Stimulated activated naive CD4-positive, alpha-beta T cell treated with Interleukin-2 at 50 U/mL for 16 hours (primary cell): ENCODE measurements around the gene CIZ1.

Source experiments
- DNase-seq: peaks from one replicate; lab custom pipeline; 2025; lab: John Stamatoyannopoulos, UW

CIZ1 gene

GRCh38 chr9:128124873-128125579 is 66.3 kb downstream of the CIZ1 start:
- no peak for DNase-seq

GRCh38 chr9:128124451-128124850 is 66.9 kb downstream of the CIZ1 start:
- no peak for DNase-seq

GRCh38 chr9:128123451-128124080 is 67.8 kb downstream of the CIZ1 start:
- no peak for DNase-seq

GRCh38 chr9:128122809-128123175 is 68.6 kb downstream of the CIZ1 start:
- no peak for DNase-seq

- no peak for DNase-seq
Measured at GRCh38 chr9:128121924-128122808, 69.2 kb downstream of the CIZ1 start.

GRCh38 chr9:128121466-128121810 is 69.9 kb downstream of the CIZ1 start:
- no peak for DNase-seq

DNA sequence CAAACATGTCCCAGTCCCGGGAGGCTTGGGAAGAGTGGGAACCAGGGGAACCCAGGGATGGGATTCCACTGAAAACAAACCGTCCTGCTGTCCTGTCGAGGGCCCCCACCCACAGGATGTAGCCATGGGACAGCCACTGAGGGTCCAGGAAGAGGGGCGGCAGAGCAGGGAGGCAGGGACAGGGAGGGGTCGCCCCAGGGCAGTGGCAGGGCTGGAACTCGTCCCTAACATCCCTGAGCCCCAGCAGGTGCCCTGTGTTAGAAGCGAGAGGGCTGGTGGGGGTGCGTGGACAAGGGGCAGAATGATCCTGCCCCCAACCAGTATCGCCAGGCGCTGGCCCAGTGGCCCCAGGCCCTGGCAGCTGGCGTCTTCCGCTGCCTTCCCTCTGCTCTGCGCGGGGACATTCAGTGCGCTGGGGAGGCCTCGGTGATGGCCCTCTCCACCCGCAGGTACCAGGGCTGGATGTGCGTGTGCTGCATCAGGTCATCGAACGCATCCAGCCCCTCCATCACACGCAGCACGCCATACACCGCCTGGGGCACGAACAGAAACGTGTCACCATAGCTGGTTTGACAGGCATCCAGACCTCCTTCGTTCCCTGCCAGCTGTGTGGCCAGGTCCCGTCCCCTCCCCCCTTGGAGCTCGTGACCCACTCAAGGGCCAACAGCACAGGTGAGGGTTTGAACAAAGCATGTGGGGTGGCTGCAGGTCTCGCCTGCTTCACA is 70.5 kb downstream of the CIZ1 start:
- no peak for DNase-seq

GRCh38 chr9:128120061-128120740 is 71.2 kb downstream of the CIZ1 start:
- DNase-seq, result no peak

DNA sequence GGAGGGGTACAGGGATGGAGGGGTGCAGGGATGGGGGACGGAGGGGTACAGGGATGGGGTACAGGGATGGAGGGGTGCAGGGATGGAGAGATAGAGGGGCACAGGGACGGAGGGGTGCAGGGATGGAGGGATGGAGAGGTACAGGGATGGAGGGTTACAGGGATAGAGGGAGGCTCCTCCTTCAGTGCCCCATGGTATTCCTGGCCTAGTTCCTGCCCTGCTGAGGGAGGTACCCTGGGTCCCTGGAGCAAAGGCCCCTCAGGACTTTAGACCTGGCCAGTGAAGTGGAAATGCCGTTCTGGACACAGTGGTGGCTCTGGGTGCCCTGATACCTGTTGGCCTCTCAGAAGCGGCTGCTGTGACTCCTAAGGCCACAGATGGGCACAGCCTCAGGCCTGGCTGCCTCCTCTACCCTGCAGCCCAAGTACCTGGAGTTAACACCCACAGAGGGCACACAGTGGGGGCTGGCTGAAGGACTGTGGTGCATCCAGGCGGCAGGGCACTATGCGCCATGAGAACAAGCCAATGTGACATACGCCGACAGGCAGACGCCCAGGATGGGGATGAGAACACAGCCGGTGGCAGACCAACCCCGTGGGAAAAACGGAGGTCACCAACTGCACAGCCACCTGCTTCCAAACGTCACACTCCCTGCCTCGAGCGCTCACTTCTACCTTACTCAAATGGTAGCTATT is 72.3 kb downstream of the CIZ1 start:
- no peak for DNase-seq

GRCh38 chr9:128118472-128118857 is 72.9 kb downstream of the CIZ1 start:
- no peak for DNase-seq

DNA sequence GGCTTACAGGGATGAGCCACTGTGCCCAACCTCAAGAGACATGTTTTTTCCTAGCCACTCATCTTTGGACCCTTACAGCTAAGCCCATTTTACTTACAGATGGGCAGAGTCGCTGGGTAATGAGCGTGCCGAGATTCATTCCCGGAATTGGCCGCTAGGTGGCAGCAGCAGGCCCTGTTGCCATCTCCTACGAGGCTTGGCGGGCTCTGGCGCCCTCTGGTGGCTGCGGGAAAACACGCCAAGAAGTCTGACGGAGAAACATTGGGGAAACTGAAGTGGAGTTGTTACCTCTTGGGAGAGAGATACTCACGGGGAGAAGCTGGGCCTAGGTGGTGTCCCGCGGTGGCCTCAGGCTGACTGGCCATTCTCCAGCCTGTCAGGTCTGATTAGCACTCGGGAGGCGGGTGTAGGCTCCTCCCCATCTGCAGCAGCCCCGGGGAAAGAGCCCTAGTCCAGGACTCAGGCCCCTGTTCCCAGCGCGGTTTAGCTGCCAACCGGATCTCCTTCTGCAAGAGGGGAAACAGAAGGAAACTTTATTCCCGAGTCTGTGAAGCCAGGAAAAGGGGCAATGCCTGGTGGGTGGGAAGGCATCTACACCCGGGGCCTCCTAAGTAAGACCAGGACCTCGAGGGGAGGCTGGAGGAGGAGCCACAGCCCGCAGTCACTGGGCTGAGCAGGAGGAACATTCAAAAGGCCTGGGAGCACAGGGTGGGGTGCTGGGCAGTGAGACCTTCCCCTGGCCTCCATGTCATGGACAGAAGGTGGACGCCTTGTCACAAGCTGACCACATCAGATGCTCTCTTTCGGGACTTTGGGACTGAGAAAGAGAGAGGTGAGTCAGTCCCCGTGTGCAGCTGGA is 73.5 kb downstream of the CIZ1 start:
- peak; percentile 93 for DNase-seq

GRCh38 chr9:128116104-128117083 is 75.0 kb downstream of the CIZ1 start:
- no peak for DNase-seq
